Ovary (tissue), 9 donors: ENCODE results near the gene RPS15. TPM values are rescaled to one million over a fixed set of nuclear protein-coding genes. Genes with fewer than 3 reads are reported as not detected.
A peak's percentile ranks its signal among the peaks of the same experiment; 100 is the strongest.

ENCODE experiments used
- DNase-seq, 5 donors: peaks; one replicate each; pipeline ENCODE4 v3.0.0-alpha.2; 2019 to 2020
- H3K27ac ChIP-seq, 2 donors: fragments of 200-600 bp; one replicate each; pipeline versions ENCODE4 v1.5.1 to v1.8.0; 2019 to 2022
- H3K27me3 ChIP-seq: fragments of 200-600 bp; one replicate; pipeline ENCODE4 v1.8.0; 2022
- H3K36me3 ChIP-seq: fragments of 200-600 bp; sonication (generic); one replicate; pipeline ENCODE4 v1.5.1; 2019
- H3K4me1 ChIP-seq: one replicate; pipeline ENCODE4 v1.8.1; 2013; ENCODE audit warnings: mild to moderate bottlenecking, moderate library complexity; ENCODE audit not compliant: insufficient read depth
- H3K4me3 ChIP-seq: fragments of 200-600 bp; sonication (generic); one replicate; pipeline ENCODE4 v1.5.1; 2017
- H3K9me3 ChIP-seq, 2 donors: fragments of 200-600 bp in 1 of 2; sonication (generic) in 1 of 2; one replicate each; pipeline versions ENCODE4 v1.5.1 to v1.8.1; 2013 to 2019; ENCODE audit warnings: mild to moderate bottlenecking in 1 of 2, moderate library complexity in 1 of 2
- CTCF ChIP-seq, 3 donors: fragments of 450-650 bp in 2 of 3; fragments of 200-600 bp in 1 of 3; IDR thresholded peaks; one replicate each; pipeline versions ENCODE4 v1.5.1 to v1.8.0; 2016 to 2022; ENCODE audit warnings: antibody characterized with exemption in 3 of 3, mild to moderate bottlenecking in 1 of 3
- EP300 ChIP-seq: sonication (generic); formaldehyde crosslinking; IDR thresholded peaks from one replicate; pipeline ENCODE4 v1.6.1; 2017; ENCODE audit warnings: antibody characterized with exemption
- POLR2A ChIP-seq: fragments of 450-650 bp; IDR thresholded peaks from one replicate; pipeline ENCODE4 v1.6.1; 2017; ENCODE audit warnings: antibody characterized with exemption, mild to moderate bottlenecking, moderate library complexity
- WGBS, 3 donors: extraction: QIAGEN DNeasy Blood & Tissue Kit in 1 of 3; methylation state at CpG; one replicate each; pipeline versions ENCODE4 v1.1.5 to v1.1.7; 2013 to 2017; 5-methylcytosine and 5-hydroxymethylcytosine counted together
- intact Hi-C, 4 donors: fragments of 100-400 bp; cut with DNase I; formaldehyde crosslinking; loops; one replicate each; pipeline versions ENCODE4 v1.11.0 to v1.15.1; 2022 to 2023
- polyA plus RNA-seq, 2 donors: library from polyadenylated mRNA; stranded (reverse); fragments of 200-250 nt in 1 of 2; fragments of 350-450 nt in 1 of 2; fragmentation: Illumina TruSeq in 1 of 2; extraction: RNeasy Lipid Tissue Mini Kit (QIAGEN cat#74804) in 1 of 2; gene quantifications; one replicate each; pipeline ENCODE4 v1.2.3, GENCODE V29; 2013 to 2014
- total RNA-seq, 7 donors: library from RNA; depleted of rRNA in 2 of 7; stranded (reverse); fragments of >200 nt in 2 of 7; fragmentation: NEBNext Ultra II Directional in 3 of 7; extraction: Animal tissue kit (Norgen Biotek cat#: 25700) in 3 of 7; gene quantifications; one replicate each; pipeline versions ENCODE4 v1.1.0 to v1.2.4, GENCODE V29; 2016 to 2023
- donor health status: DM: no; HTN: no; CAD: no; lungs with moderate emphysema.
- donor health status: DM: no; HTN: no; CAD: no.
- donor health status: Bipolar disorder and iron deficiency.
- donor health status: DM: yes; HTN: yes; CAD: no.
- donor health status: DM: no; HTN: no; CAD: no.
- donor health status: DM: yes; HTN: yes; CAD: no.

Gene RPS15
- total and polyA plus RNA-seq, 9 donors, result 174 to 7,253 (median 2,328) TPM

DNA sequence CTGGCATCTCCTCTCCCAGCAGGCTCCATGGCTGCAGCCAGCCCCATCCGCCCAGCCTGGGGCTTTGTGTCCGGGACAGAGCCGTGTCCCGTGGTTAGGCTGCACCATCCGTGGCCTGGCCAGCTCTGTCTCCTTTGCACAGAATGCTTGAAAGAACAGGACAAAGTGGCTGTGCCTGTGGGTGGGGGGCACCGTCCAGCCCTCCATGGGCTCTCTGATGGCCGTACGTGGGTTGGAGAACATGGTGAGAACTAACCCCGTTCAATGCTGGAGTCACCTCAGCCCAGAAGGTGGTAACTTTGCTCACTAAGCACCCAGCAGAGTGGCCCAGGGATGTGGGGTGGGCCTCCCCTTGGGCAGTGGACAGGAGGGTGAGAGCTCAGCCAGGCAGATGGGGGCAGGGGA lies 2.8 kb downstream of the RPS15 start:
- TF ChIP-seq POLR2A (no peak), CTCF (IDR thresholded peaks at IDR 0.05) (no peak), EP300 (no peak)
- Histone ChIP-seq H3K9me3 (no peaks in the 10 kb centered on the region), H3K36me3 (no peaks in the 10 kb centered on the region), H3K27me3 (no peaks in the 10 kb centered on the region), H3K4me1 (peaks cover 11% of the 10 kb centered on the region), H3K4me3 (no peak overlapping the region), H3K27ac (no peak overlapping the region)
- peak in 1 of 5 donors; percentile 33 for DNase-seq
- intact Hi-C loops, result loop anchor here in 2 of 4 donors (10.0 kb wide), 2 partner anchors 126 to 156 kb away; partner anchors contain the start of gene EFNA2 (in 2 of the 2)
- 79 to 86% (median 85%) methylated on average over 9 of the region's 9 CpGs for WGBS, 3 donors

DNA sequence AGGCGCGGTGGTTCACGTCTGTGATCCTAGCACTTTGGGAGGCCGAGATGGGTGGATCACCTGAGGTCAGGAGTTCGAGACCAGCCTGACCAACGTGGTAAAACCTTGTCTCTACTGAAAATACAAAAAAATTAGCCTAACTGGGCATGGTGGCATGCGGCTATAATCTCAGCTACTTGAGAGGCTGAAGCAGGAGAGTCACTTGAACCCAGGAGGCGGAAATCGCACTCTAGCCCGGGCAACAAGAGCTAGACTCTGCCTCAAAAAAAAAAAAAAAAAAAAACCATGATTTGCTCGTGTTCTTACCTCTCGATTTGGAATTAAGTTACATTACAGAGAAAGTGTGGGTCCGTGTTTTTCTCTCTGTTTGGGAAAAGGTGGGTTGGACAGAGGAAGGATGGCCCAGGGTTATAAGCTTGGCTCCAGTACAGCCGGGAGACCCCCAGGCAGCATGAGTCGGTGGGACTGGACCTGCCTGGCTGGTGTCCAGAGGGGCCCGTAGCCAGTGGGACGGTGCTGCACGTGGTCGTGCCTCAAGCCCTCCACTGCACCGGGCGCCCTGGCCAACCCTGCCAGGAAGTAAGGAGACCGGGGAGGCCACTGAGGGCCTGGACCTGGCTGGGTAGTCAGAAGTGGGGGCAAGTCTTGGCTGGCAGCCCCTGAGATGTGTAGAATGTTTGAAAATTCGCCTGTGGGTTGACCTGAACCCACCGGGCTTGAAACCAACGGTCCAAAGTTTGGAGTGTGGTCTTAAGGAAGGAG lies 3.7 kb downstream of the RPS15 start:
- no peak overlapping the region for H3K4me3 ChIP-seq
- H3K9me3 ChIP-seq, result no peaks in the 10 kb centered on the region
- DNase-seq, result peak in 1 of 5 donors; percentile 45
- no peak overlapping the region for H3K27ac ChIP-seq
- peaks cover 11% of the 10 kb centered on the region for H3K4me1 ChIP-seq
- TF ChIP-seq CTCF (IDR thresholded peaks at IDR 0.05), result no peak
- no peak for TF ChIP-seq EP300
- TF ChIP-seq POLR2A, result no peak
- H3K36me3 ChIP-seq, result no peaks in the 10 kb centered on the region
- intact Hi-C loops, result loop anchor here in 2 of 4 donors (10.0 kb wide), 2 partner anchors 127 to 157 kb away; partner anchors contain the start of gene EFNA2 (in 2 of the 2)
- no peaks in the 10 kb centered on the region for H3K27me3 ChIP-seq
- 72 to 78% (median 76%) methylated on average over 25 of the region's 25 CpGs for WGBS, 3 donors

GRCh38 chr19:1445185-1445931 lies 7.2 kb downstream of the RPS15 start:
- 1 to 3% (median 1%) methylated on average over 56 to 70 of the region's 70 CpGs for WGBS, 3 donors
- TF ChIP-seq CTCF (IDR thresholded peaks at IDR 0.05) (peak; percentile 83 to 91 (median 85)), EP300 (no peak)
- Histone ChIP-seq H3K4me3 (peak overlapping the region; percentile 10), H3K9me3 (no peaks in the 10 kb centered on the region), H3K36me3 (no peaks in the 10 kb centered on the region), H3K27ac (no peak overlapping the region), H3K4me1 (peaks cover 5% of the 10 kb centered on the region), H3K27me3 (peaks cover 3% of the 10 kb centered on the region)
- DNase-seq, result peak; percentile 43 to 80 (median 62)
- intact Hi-C loops, result loop anchor here in 2 of 4 donors (10.0 kb wide), 2 partner anchors 131 to 161 kb away; partner anchors contain the start of gene EFNA2 (in 2 of the 2)

- intact Hi-C loops, result loop anchor here in 2 of 4 donors (10.0 kb wide), 2 partner anchors 131 to 161 kb away; partner anchors contain the start of gene EFNA2 (in 2 of the 2)
- Histone ChIP-seq H3K4me1 (peaks cover 5% of the 10 kb centered on the region), H3K27me3 (peaks cover 6% of the 10 kb centered on the region), H3K27ac (no peak overlapping the region), H3K9me3 (no peaks in the 10 kb centered on the region), H3K36me3 (no peaks in the 10 kb centered on the region), H3K4me3 (no peak overlapping the region)
- 1% methylated on average over 60 to 99 of the region's 99 CpGs for WGBS, 3 donors
- TF ChIP-seq CTCF (IDR thresholded peaks at IDR 0.05) (no peak), EP300 (no peak), POLR2A (no peak)
- peak in 1 of 5 donors; percentile 40 for DNase-seq
Observed at GRCh38 chr19:1445932-1446712, 7.9 kb downstream of the RPS15 start.
